PC-9 (cell line): Measurements from ENCODE around the gene MB21D2. TPM values are rescaled to one million over a fixed set of nuclear protein-coding genes. Genes with fewer than 3 reads are reported as not detected.

ENCODE experiments used
- BruUV-seq: library from RNA; stranded (reverse); fragments of 400-500 nt; replicated peaks from 2 replicates; lab custom pipeline; 2021; lab: Mats Ljungman, UMichigan
- CTCF ChIA-PET: fragments of 300-600 bp; sonication (Branson Sonifier 250); formaldehyde crosslinking; loops from one replicate; lab custom pipeline; 2022; ENCODE audit warnings: antibody characterized with exemption; lab: Charles Lee
- POLR2A ChIA-PET: fragments of 300-600 bp; sonication (Branson Sonifier 250); formaldehyde crosslinking; loops from one replicate; lab custom pipeline; 2022; ENCODE audit warnings: antibody characterized with exemption; ENCODE audit not compliant: unreplicated experiment; lab: Charles Lee
- DNase-seq, 2 experiments: peaks; one replicate each; pipeline versions ENCODE4 v3.0.0 to v3.0.0-alpha.2; 2015 to 2022; ENCODE audit warnings: mixed read lengths in 1 of 2
- H2AFZ ChIP-seq: fragments of 200-600 bp; sonication (generic); 2 replicates; pipeline ENCODE4 v1.8.1; 2017; ENCODE audit warnings: antibody characterized with exemption
- H3F3A ChIP-seq: fragments of 200-600 bp; sonication (generic); 2 replicates; pipeline ENCODE4 v1.8.1; 2017; ENCODE audit warnings: antibody characterized with exemption, mild to moderate bottlenecking, low read depth; ENCODE audit not compliant: insufficient read depth
- H3K27ac ChIP-seq: fragments of 200-600 bp; sonication (generic); 2 replicates; pipeline ENCODE4 v1.6.1; 2016; ENCODE audit warnings: mixed run types
- H3K27me3 ChIP-seq: fragments of 200-600 bp; sonication (generic); 2 replicates; pipeline ENCODE4 v1.6.1; 2016; ENCODE audit warnings: low read depth, mixed run types; ENCODE audit not compliant: insufficient read depth
- H3K36me3 ChIP-seq: fragments of 200-600 bp; sonication (generic); 2 replicates; pipeline ENCODE4 v1.6.1; 2016; ENCODE audit warnings: low read depth, mixed run types
- H3K4me1 ChIP-seq: fragments of 200-600 bp; sonication (generic); replicated peaks from 2 replicates; pipeline ENCODE4 v1.6.1; 2016; ENCODE audit warnings: mixed run types; ENCODE audit not compliant: insufficient read depth
- H3K4me2 ChIP-seq: fragments of 200-600 bp; sonication (generic); 2 replicates; pipeline ENCODE4 v1.6.1; 2017; ENCODE audit warnings: mixed run types
- H3K4me3 ChIP-seq: fragments of 200-600 bp; sonication (generic); 2 replicates; pipeline ENCODE4 v1.6.1; 2016; ENCODE audit warnings: mixed run types
- H3K79me2 ChIP-seq: fragments of 200-600 bp; sonication (generic); 2 replicates; pipeline ENCODE4 v1.6.1; 2017; ENCODE audit warnings: low read depth, mixed run types
- H3K9me2 ChIP-seq: fragments of 200-600 bp; sonication (generic); 2 replicates; pipeline ENCODE4 v1.8.1; 2017; ENCODE audit warnings: mild to moderate bottlenecking; ENCODE audit not compliant: insufficient read depth
- H3K9me3 ChIP-seq: fragments of 200-600 bp; sonication (generic); 2 replicates; pipeline ENCODE4 v1.8.1; 2016; ENCODE audit warnings: low read depth; ENCODE audit not compliant: insufficient read depth
- H4K20me1 ChIP-seq: fragments of 200-600 bp; sonication (generic); 2 replicates; pipeline ENCODE4 v1.8.1; 2017; ENCODE audit not compliant: insufficient read depth
- EZH2 ChIP-seq: fragments of 200-600 bp; sonication (generic); IDR thresholded peaks from 2 replicates; pipeline ENCODE4 v1.8.0; 2017; ENCODE audit warnings: antibody characterized with exemption, low read depth
- intact Hi-C: fragments of 100-400 bp; cut with micrococcal nuclease; formaldehyde crosslinking; loops from one replicate; pipeline ENCODE4 v1.10.0; 2022; ENCODE audit not compliant: unreplicated experiment
- total RNA-seq: library from RNA; stranded (reverse); gene quantifications from 2 replicates; pipeline ENCODE4 v1.2.3, GENCODE V29; 2021
- TF ChIP-seq, protein P1 (sequence below): fragments of 200-600 bp; sonication (generic); conservative IDR thresholded peaks from 2 replicates; pipeline ENCODE4 v1.6.1; 2017; ENCODE audit warnings: mixed run types, antibody characterized with exemption, mild to moderate bottlenecking, moderate library complexity

MB21D2 gene
- total RNA-seq, 1 experiment from 2014 or later, result 5.1 TPM

GRCh38 chr3:192917028-192917403 is 640 bp downstream of the MB21D2 start:
- no peaks in the 10 kb centered on the region for H3K9me2 ChIP-seq
- H3K4me1 ChIP-seq, result peaks cover 29% of the 10 kb centered on the region
- peak; percentile 74 to 77 for DNase-seq
- H3K36me3 ChIP-seq, result no peaks in the 10 kb centered on the region
- H3K27me3 ChIP-seq, result no peaks in the 10 kb centered on the region
- H3K27ac ChIP-seq, result peak overlapping the region; percentile 79
- peaks cover 15% of the 10 kb centered on the region; the same call in 1 of the 2 replicates for H3F3A ChIP-seq
- POLR2A ChIA-PET, result interaction anchor here (0.7 kb wide), 1 partner anchor 17 kb away, joined by 4 read pairs; no protein-coding TSS in a partner anchor
- peak overlapping the region; percentile 79 for H3K4me3 ChIP-seq
- peak overlapping the region; percentile 85 for H2AFZ ChIP-seq
- BruUV-seq, result no TSS peak
- no peaks in the 10 kb centered on the region for H3K9me3 ChIP-seq
- H3K4me2 ChIP-seq, result peak overlapping the region; percentile 93
- CTCF ChIA-PET, result interaction anchor here (0.7 to 1.8 kb wide), 4 partner anchors 9 to 101 kb away, joined by 3 to 4 read pairs (median 3); no protein-coding TSS in a partner anchor
- 0 out of 2 replicates have a peak, but pooled peaks cover 3% of the 10 kb centered on the region for H4K20me1 ChIP-seq
- peaks cover 46% of the 10 kb centered on the region for H3K79me2 ChIP-seq
- TF ChIP-seq, protein P1, sequence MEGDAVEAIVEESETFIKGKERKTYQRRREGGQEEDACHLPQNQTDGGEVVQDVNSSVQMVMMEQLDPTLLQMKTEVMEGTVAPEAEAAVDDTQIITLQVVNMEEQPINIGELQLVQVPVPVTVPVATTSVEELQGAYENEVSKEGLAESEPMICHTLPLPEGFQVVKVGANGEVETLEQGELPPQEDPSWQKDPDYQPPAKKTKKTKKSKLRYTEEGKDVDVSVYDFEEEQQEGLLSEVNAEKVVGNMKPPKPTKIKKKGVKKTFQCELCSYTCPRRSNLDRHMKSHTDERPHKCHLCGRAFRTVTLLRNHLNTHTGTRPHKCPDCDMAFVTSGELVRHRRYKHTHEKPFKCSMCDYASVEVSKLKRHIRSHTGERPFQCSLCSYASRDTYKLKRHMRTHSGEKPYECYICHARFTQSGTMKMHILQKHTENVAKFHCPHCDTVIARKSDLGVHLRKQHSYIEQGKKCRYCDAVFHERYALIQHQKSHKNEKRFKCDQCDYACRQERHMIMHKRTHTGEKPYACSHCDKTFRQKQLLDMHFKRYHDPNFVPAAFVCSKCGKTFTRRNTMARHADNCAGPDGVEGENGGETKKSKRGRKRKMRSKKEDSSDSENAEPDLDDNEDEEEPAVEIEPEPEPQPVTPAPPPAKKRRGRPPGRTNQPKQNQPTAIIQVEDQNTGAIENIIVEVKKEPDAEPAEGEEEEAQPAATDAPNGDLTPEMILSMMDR, result no peak
- TF ChIP-seq EZH2, result no peak
- intact Hi-C loops, result loop anchor here (1.0 to 5.0 kb wide), 3 partner anchors 38 to 675 kb away; partner anchors contain the start of gene OPA1

DNA sequence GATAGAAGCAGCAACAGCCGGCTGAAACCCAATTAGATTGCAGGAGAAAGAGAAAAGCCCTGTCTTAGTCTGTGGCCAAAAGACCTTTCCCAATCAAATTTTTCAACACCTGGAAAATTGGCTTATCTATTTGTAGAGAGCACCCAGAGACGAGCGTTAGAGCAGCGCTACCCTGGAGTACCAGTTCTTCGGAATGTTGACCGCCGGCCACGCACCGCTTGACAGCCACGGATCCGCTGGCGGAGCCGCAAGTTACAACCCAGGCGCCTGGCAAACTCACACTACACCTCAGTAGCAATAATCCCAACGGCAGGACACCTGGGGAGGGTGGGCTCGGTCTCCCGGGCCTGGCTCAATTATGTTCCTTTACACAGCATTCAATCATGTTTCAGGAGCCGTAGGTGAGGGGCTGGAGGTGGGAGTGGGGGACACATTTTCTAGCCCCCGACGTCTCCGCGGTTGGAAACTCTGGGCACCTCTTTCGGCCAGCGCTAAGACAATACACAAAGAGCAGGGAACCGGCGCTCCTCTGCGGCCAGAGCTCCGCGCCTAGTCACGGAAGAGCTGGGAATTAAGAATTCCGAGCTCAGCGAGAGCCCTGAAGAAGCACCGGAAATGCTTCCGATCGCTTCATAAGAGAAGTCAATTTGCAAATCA is 1.2 kb downstream of the MB21D2 start:
- H3K4me1 ChIP-seq, result peaks cover 29% of the 10 kb centered on the region
- H3K27ac ChIP-seq, result peak overlapping the region; percentile 79
- H3K9me3 ChIP-seq, result no peaks in the 10 kb centered on the region
- H3F3A ChIP-seq, result peaks cover 15% of the 10 kb centered on the region; the same call in 1 of the 2 replicates
- H3K4me3 ChIP-seq, result peak overlapping the region; percentile 79
- no TSS peak for BruUV-seq
- H4K20me1 ChIP-seq, result 0 out of 2 replicates have a peak, but pooled peaks cover 3% of the 10 kb centered on the region
- H3K27me3 ChIP-seq, result no peaks in the 10 kb centered on the region
- POLR2A ChIA-PET, result interaction anchor here (0.7 kb wide), 1 partner anchor 16 kb away, joined by 4 read pairs; no protein-coding TSS in a partner anchor
- TF ChIP-seq, protein P1, result no peak
- no peak for TF ChIP-seq EZH2
- H3K79me2 ChIP-seq, result peaks cover 51% of the 10 kb centered on the region
- H3K36me3 ChIP-seq, result no peaks in the 10 kb centered on the region
- no peaks in the 10 kb centered on the region for H3K9me2 ChIP-seq
- intact Hi-C loops, result loop anchor here (1.0 to 5.0 kb wide), 4 partner anchors 37 to 676 kb away; partner anchors contain the start of gene OPA1
- H2AFZ ChIP-seq, result peak overlapping the region; percentile 85
- CTCF ChIA-PET, result interaction anchor here (0.7 to 1.8 kb wide), 4 partner anchors 9 to 100 kb away, joined by 3 to 4 read pairs (median 3); no protein-coding TSS in a partner anchor
- peak; percentile 58 to 61 for DNase-seq
- H3K4me2 ChIP-seq, result peak overlapping the region; percentile 93

GRCh38 chr3:192915722-192916121 is 1.9 kb downstream of the MB21D2 start:
- 0 out of 2 replicates have a peak, but pooled peaks cover 3% of the 10 kb centered on the region for H4K20me1 ChIP-seq
- no TSS peak for BruUV-seq
- peaks cover 29% of the 10 kb centered on the region for H3K4me1 ChIP-seq
- H3K36me3 ChIP-seq, result no peaks in the 10 kb centered on the region
- peak overlapping the region; percentile 79; the same call in 1 of the 2 replicates for H3K4me3 ChIP-seq
- no peak overlapping the region for H3K27ac ChIP-seq
- POLR2A ChIA-PET, result interaction anchor here (0.7 kb wide), 1 partner anchor 9 kb away, joined by 3 read pairs; no protein-coding TSS in a partner anchor
- no peaks in the 10 kb centered on the region for H3K9me3 ChIP-seq
- H3F3A ChIP-seq, result peaks cover 15% of the 10 kb centered on the region; the same call in 1 of the 2 replicates
- H3K4me2 ChIP-seq, result peak overlapping the region; percentile 93
- H3K79me2 ChIP-seq, result peaks cover 59% of the 10 kb centered on the region
- no peak overlapping the region for H2AFZ ChIP-seq
- intact Hi-C loops, result loop anchor here (1.0 to 5.0 kb wide), 3 partner anchors 63 to 677 kb away; partner anchors contain the start of gene OPA1
- no peak for TF ChIP-seq EZH2
- TF ChIP-seq, protein P1, result 0 out of 2 replicates have a peak, but pooled peaks have one; percentile 11
- H3K27me3 ChIP-seq, result no peaks in the 10 kb centered on the region
- no peaks in the 10 kb centered on the region for H3K9me2 ChIP-seq
- no peak for DNase-seq
- CTCF ChIA-PET, result interaction anchor here (0.5 to 1.4 kb wide), 5 partner anchors 19 to 126 kb away, joined by 3 to 4 read pairs (median 3); no protein-coding TSS in a partner anchor
